Measurements from ENCODE around the gene PPTC7. TPM values are rescaled to one million over a fixed set of nuclear protein-coding genes. Genes with fewer than 3 reads are reported as not detected.

Gene PPTC7
- total and polyA plus RNA-seq, 4 donors = 5.6 to 15.7 (median 8.3) TPM

DNA sequence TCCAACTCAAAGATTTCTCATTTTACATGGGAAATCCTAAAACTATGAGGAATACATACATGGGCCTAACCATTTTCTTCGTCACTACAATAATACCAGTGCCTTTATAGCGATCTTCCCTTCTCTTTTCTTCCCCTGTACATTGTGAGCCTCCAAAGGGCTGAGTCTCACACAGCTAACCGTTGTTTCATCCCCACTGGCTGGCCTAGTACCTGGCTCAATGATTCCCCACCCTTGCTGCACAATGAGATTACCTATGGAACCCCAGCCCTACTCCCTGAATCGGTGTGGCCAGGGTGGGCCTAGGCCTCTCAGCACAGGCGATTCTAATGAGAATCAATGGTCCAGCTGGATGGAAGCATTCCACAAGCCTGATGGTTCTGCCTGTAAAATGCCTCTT, 16.1 kb downstream of the PPTC7 start:
- TF ChIP-seq FOXA1 (IDR thresholded peaks at IDR 0.05) = no peak
- no peak for TF ChIP-seq CTCF (IDR thresholded peaks at IDR 0.05; ENCODE audit: low read depth, low read length, missing input control)
- TF ChIP-seq, protein P1, sequence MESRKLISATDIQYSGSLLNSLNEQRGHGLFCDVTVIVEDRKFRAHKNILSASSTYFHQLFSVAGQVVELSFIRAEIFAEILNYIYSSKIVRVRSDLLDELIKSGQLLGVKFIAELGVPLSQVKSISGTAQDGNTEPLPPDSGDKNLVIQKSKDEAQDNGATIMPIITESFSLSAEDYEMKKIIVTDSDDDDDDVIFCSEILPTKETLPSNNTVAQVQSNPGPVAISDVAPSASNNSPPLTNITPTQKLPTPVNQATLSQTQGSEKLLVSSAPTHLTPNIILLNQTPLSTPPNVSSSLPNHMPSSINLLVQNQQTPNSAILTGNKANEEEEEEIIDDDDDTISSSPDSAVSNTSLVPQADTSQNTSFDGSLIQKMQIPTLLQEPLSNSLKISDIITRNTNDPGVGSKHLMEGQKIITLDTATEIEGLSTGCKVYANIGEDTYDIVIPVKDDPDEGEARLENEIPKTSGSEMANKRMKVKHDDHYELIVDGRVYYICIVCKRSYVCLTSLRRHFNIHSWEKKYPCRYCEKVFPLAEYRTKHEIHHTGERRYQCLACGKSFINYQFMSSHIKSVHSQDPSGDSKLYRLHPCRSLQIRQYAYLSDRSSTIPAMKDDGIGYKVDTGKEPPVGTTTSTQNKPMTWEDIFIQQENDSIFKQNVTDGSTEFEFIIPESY (IDR thresholded peaks at IDR 0.05) = no peak
- TF ChIP-seq HNF4G (IDR thresholded peaks at IDR 0.05) = no peak
- no peak for TF ChIP-seq GABPA (IDR thresholded peaks at IDR 0.05 in 1 of 2, conservative IDR thresholded peaks at IDR 0.05 in 1 of 2)
- no peak for TF ChIP-seq HNF4A (conservative IDR thresholded peaks at IDR 0.05)
- no peak for TF ChIP-seq SP1 (IDR thresholded peaks at IDR 0.05)
- no peak for TF ChIP-seq NR2F2 (IDR thresholded peaks at IDR 0.05)
- no peak for TF ChIP-seq REST (IDR thresholded peaks at IDR 0.05)
- TF ChIP-seq TAF1 (conservative IDR thresholded peaks at IDR 0.05) = no peak
- no peak for TF ChIP-seq EGR1 (IDR thresholded peaks at IDR 0.05; ENCODE audit: low read depth in 2 of 2)
- TF ChIP-seq JUND (IDR thresholded peaks at IDR 0.05) = no peak
- no peak for TF ChIP-seq RAD21 (IDR thresholded peaks at IDR 0.05)
- no peak for TF ChIP-seq FOXA2 (IDR thresholded peaks at IDR 0.05)
- Histone ChIP-seq H3K9ac (ENCODE audit: low read depth in 1 of 2, low read length in 2 of 2) (no peak overlapping the region), H3K4me3 (ENCODE audit: low read depth in 1 of 3, low read length in 3 of 3) (no peak overlapping the region), H3K9me3 (ENCODE audit: control insufficient read depth in 4 of 4, low read length in 3 of 4) (peaks cover 0 to 2% (median 0%) of the 10 kb centered on the region in 4 donors), H3K27me3 (ENCODE audit: control insufficient read depth in 4 of 4, insufficient read depth in 4 of 4, low read length in 3 of 4) (no peaks in the 10 kb centered on the region), H3K36me3 (ENCODE audit: control insufficient read depth in 4 of 4, insufficient read depth in 3 of 4, low read depth in 1 of 4, low read length in 3 of 4) (no peaks in the 10 kb centered on the region), H3K27ac (ENCODE audit: low read depth in 1 of 2, low read length in 2 of 2) (no peak overlapping the region), H3K4me1 (ENCODE audit: control insufficient read depth in 4 of 4, insufficient read depth in 4 of 4, low read length in 3 of 4) (peaks cover 3 to 47% (median 36%) of the 10 kb centered on the region in 4 donors)
- 95% methylated on average over 5 of the region's 5 CpGs for WGBS
- no peak for DNase-seq (ENCODE audit: low spot score)

GRCh38 chr12:110565894-110566871, 16.9 kb downstream of the PPTC7 start:
- Histone ChIP-seq H3K4me1 (ENCODE audit: control insufficient read depth in 4 of 4, insufficient read depth in 4 of 4, low read length in 3 of 4) (peaks cover 4 to 47% (median 39%) of the 10 kb centered on the region in 4 donors), H3K9ac (ENCODE audit: low read depth in 1 of 2, low read length in 2 of 2) (no peak overlapping the region), H3K9me3 (ENCODE audit: control insufficient read depth in 4 of 4, low read length in 3 of 4) (no peaks in the 10 kb centered on the region), H3K36me3 (ENCODE audit: control insufficient read depth in 4 of 4, insufficient read depth in 3 of 4, low read depth in 1 of 4, low read length in 3 of 4) (no peaks in the 10 kb centered on the region), H3K27me3 (ENCODE audit: control insufficient read depth in 4 of 4, insufficient read depth in 4 of 4, low read length in 3 of 4) (no peaks in the 10 kb centered on the region), H3K4me3 (ENCODE audit: low read depth in 1 of 3, low read length in 3 of 3) (no peak overlapping the region), H3K27ac (ENCODE audit: low read depth in 1 of 2, low read length in 2 of 2) (peak overlapping the region in 1 of 2 donors; percentile 60)
- WGBS = 44% methylated on average over 8 of the region's 8 CpGs
- no peak for TF ChIP-seq TAF1 (conservative IDR thresholded peaks at IDR 0.05)
- TF ChIP-seq HNF4G (IDR thresholded peaks at IDR 0.05) = peak; percentile 42
- TF ChIP-seq HNF4A (conservative IDR thresholded peaks at IDR 0.05) = peak; percentile 58 to 78
- TF ChIP-seq YY1 (IDR thresholded peaks at IDR 0.05) = no peak
- peak; percentile 60 for TF ChIP-seq SP1 (IDR thresholded peaks at IDR 0.05)
- peak; percentile 8 to 35 for TF ChIP-seq RXRA (IDR thresholded peaks at IDR 0.05)
- DNase-seq (ENCODE audit: low spot score) = no peak

All from liver (tissue), 9 donors.